Renal cortex interstitium (tissue), 15 donors: ENCODE measurements around the gene PLGLB2. TPM values are rescaled to one million over a fixed set of nuclear protein-coding genes. Genes with fewer than 3 reads are reported as not detected.
"Not testable (repeated sequence)": the region's sequence is repeated elsewhere in the genome, so short reads cannot be mapped to it uniquely, and the experiment has no call there.

ENCODE experiments used
- DNase-seq, 11 donors: peaks; one replicate each; pipeline ENCODE4 v3.0.0-alpha.2; 2013; ENCODE audit warnings: low read depth in 9 of 11, low spot score in 4 of 11; ENCODE audit errors: extremely low read depth in 1 of 11
- long read RNA-seq, 16 experiments: transcript quantifications; one replicate each; lab custom pipeline, GENCODE V29; 2026
- polyA plus RNA-seq, 3 donors: library from polyadenylated mRNA; unstranded; fragments of 120-200 nt; gene quantifications; one replicate each; pipeline ENCODE4 v1.2.1, GENCODE V29; 2013; ENCODE audit not compliant: insufficient read length in 3 of 3

Gene PLGLB2
- 1 to 10 TPM; 3.2 to 7.4 (median 4.9) TPM for polyA plus RNA-seq
- long read RNA-seq, donor 1: 0 reads
- long read RNA-seq, donor 2, partial matches to known transcripts: 0 of 1 reads
- long read RNA-seq, donor 2, other reads (novel, unspliced or antisense): 0 of 1 reads
- long read RNA-seq, donor 3: 0 reads
- long read RNA-seq, donor 4: 0 reads
- long read RNA-seq, donor 5: 0 reads
- long read RNA-seq, donor 6: 0 reads
- long read RNA-seq, donor 7, partial matches to known transcripts: 0 of 1 reads
- long read RNA-seq, donor 7, other reads (novel, unspliced or antisense): 0 of 1 reads
- long read RNA-seq, donor 8: 0 reads
- long read RNA-seq, donor 9: 0 reads
- long read RNA-seq, donor 10: 0 reads
- long read RNA-seq, donor 11, partial matches to known transcripts: 0 of 1 reads
- long read RNA-seq, donor 11, other reads (novel, unspliced or antisense): 0 of 1 reads
- long read RNA-seq, donor 12: 0 reads
- long read RNA-seq, donor 13: 0 reads
- long read RNA-seq, donor 14, partial matches to known transcripts: 0 of 2 reads
- long read RNA-seq, donor 14, other reads (novel, unspliced or antisense): 0 of 2 reads
- long read RNA-seq, donor 15, partial matches to known transcripts: 0 of 1 reads
- long read RNA-seq, donor 15, other reads (novel, unspliced or antisense): 0 of 1 reads
- long read RNA-seq, donor 16, transcript PLGLB2-203 (3 exons, 2,077 nt): major isoform, 5 of 5 reads
- long read RNA-seq, donor 16, partial matches to known transcripts: 0 of 5 reads
- long read RNA-seq, donor 16, other reads (novel, unspliced or antisense): 0 of 5 reads

- not testable (repeated sequence) for DNase-seq
These were observed at the start of gene PLGLB2 for GRCh38 chr2:87747791-87748190. PLGLB2 (plus strand) TSS chr2:87748087; CDS start chr2:87748154, 67 bp downstream.

- DNase-seq: not testable (repeated sequence)
These were observed 43.1 kb upstream of the PLGLB2 start for GRCh38 chr2:87704572-87705323.

- DNase-seq: not testable (repeated sequence)
These were observed 39.5 kb upstream of the PLGLB2 start for GRCh38 chr2:87708368-87708767.

- not testable (repeated sequence) for DNase-seq
These were observed 19.8 kb upstream of the PLGLB2 start for GRCh38 chr2:87727940-87728599.

GRCh38 chr2:87740928-87741327, 7.0 kb upstream of the PLGLB2 start:
- DNase-seq: not testable (repeated sequence)

GRCh38 chr2:87742393-87743108, 5.3 kb upstream of the PLGLB2 start:
- DNase-seq: not testable (repeated sequence)

GRCh38 chr2:87743638-87744037, 4.2 kb upstream of the PLGLB2 start:
- not testable (repeated sequence) for DNase-seq

- DNase-seq: not testable (repeated sequence)
These were observed 2.4 kb upstream of the PLGLB2 start for GRCh38 chr2:87745353-87745951.

- DNase-seq: not testable (repeated sequence)
These were observed 637 bp downstream of the PLGLB2 start for GRCh38 chr2:87748524-87748923.

GRCh38 chr2:87750560-87750959, 2.7 kb downstream of the PLGLB2 start:
- not testable (repeated sequence) for DNase-seq

GRCh38 chr2:87754759-87755158, 6.9 kb downstream of the PLGLB2 start:
- not testable (repeated sequence) for DNase-seq

Other genes with a start within 250 kb of the PLGLB2 start
- 1 to 10 TPM in 2 of 3 donors, under 1 TPM in 1; 0.79 to 5.8 (median 2.9) TPM for gene RGPD2, start 77.7 kb downstream of the PLGLB2 start, polyA plus RNA-seq